SJSA1 (cell line): ENCODE measurements around the gene PLIN4. TPM values are rescaled to one million over a fixed set of nuclear protein-coding genes. Genes with fewer than 3 reads are reported as not detected.
A peak's percentile ranks its signal among the peaks of the same experiment; 100 is the strongest.

Experiments used
- DNase-seq, 2 experiments: peaks; one replicate each; pipeline ENCODE4 v3.0.0-alpha.2; 2015 to 2020; ENCODE audit warnings: low spot score in 2 of 2, low read depth in 1 of 2
- H3K27ac ChIP-seq: fragments of 250-450 bp; sonication (Bioruptor Pico); 2 replicates; pipeline ENCODE4 v1.5.1; 2020; ENCODE audit warnings: mild to moderate bottlenecking, moderate library complexity
- H3K27me3 ChIP-seq: fragments of 250-450 bp; sonication (Bioruptor Pico); replicated peaks from 2 replicates; pipeline ENCODE4 v1.5.1; 2020; ENCODE audit warnings: mild to moderate bottlenecking, moderate library complexity
- H3K36me3 ChIP-seq: fragments of 250-450 bp; sonication (Bioruptor Pico); 2 replicates; pipeline ENCODE4 v1.5.1; 2020; ENCODE audit warnings: mild to moderate bottlenecking
- H3K4me1 ChIP-seq: fragments of 250-450 bp; sonication (Bioruptor Pico); replicated peaks from 2 replicates; pipeline ENCODE4 v1.6.1; 2021; ENCODE audit warnings: mild to moderate bottlenecking
- H3K4me3 ChIP-seq: fragments of 250-450 bp; sonication (Bioruptor Pico); 2 replicates; pipeline ENCODE4 v1.5.1; 2020; ENCODE audit warnings: mild to moderate bottlenecking
- H3K9me3 ChIP-seq: fragments of 250-450 bp; sonication (Bioruptor Pico); replicated peaks from 2 replicates; pipeline ENCODE4 v1.5.1; 2020; ENCODE audit warnings: mild to moderate bottlenecking
- total RNA-seq: library from RNA; depleted of rRNA; stranded (reverse); fragments of >200 nt; shearing (Covaris generic); gene quantifications from 2 replicates; pipeline ENCODE4 v1.2.3, GENCODE V29; 2014

The PLIN4 gene
- total RNA-seq, 1 experiment from 2014 or later = not detected

- DNase-seq = peak; percentile 99 to 100
- H3K4me3 ChIP-seq = peak overlapping the region; percentile 67
- H3K27me3 ChIP-seq = no peaks in the 10 kb centered on the region
Measured at GRCh38 chr19:4471403-4472173, 46.7 kb downstream of the PLIN4 start.

GRCh38 chr19:4467835-4468234 lies 50.5 kb downstream of the PLIN4 start:
- Histone ChIP-seq H3K9me3 (no peaks in the 10 kb centered on the region), H3K36me3 (0 out of 2 replicates have a peak, but pooled peaks cover 3% of the 10 kb centered on the region), H3K27ac (no peak overlapping the region), H3K4me1 (no peaks in the 10 kb centered on the region), H3K4me3 (no peak overlapping the region), H3K27me3 (no peaks in the 10 kb centered on the region)
- no peak for DNase-seq

More at GRCh38 chr19:4471403-4472173, 46.7 kb downstream of the PLIN4 start:
- Histone ChIP-seq H3K4me1 (peaks cover 12% of the 10 kb centered on the region), H3K27ac (peak overlapping the region; percentile 29), H3K36me3 (peaks cover 11% of the 10 kb centered on the region; the same call in 1 of the 2 replicates), H3K9me3 (no peaks in the 10 kb centered on the region)

GRCh38 chr19:4464815-4465581 lies 53.3 kb downstream of the PLIN4 start:
- Histone ChIP-seq H3K4me3 (no peak overlapping the region), H3K4me1 (no peaks in the 10 kb centered on the region), H3K27ac (no peak overlapping the region), H3K9me3 (no peaks in the 10 kb centered on the region), H3K27me3 (no peaks in the 10 kb centered on the region), H3K36me3 (no peaks in the 10 kb centered on the region)
- DNase-seq = no peak

GRCh38 chr19:4457654-4458395 lies 60.5 kb downstream of the PLIN4 start, which contains the start of gene UBXN6:
UBXN6 (minus strand) TSS chr19:4457794; CDS start chr19:4457697, 97 bp downstream.
- Histone ChIP-seq H3K27ac (peak within 1 kb of the TSS; percentile 49), H3K27me3 (no peaks in the 10 kb centered on the region), H3K9me3 (no peaks in the 10 kb centered on the region), H3K36me3 (peaks cover 17% of the 10 kb centered on the region), H3K4me3 (peak within 1 kb of the TSS; percentile 49), H3K4me1 (peaks cover 23% of the 10 kb centered on the region)
- DNase-seq = peak; percentile 93 to 98

GRCh38 chr19:4456843-4457653 lies 61.2 kb downstream of the PLIN4 start:
- H3K9me3 ChIP-seq = no peaks in the 10 kb centered on the region
- H3K4me1 ChIP-seq = peaks cover 23% of the 10 kb centered on the region
- no peak for DNase-seq
- peak overlapping the region; percentile 49 for H3K4me3 ChIP-seq
- H3K36me3 ChIP-seq = peaks cover 25% of the 10 kb centered on the region
- H3K27me3 ChIP-seq = no peaks in the 10 kb centered on the region
- peak overlapping the region; percentile 49 for H3K27ac ChIP-seq

- H3K4me1 ChIP-seq = peaks cover 23% of the 10 kb centered on the region
- H3K27me3 ChIP-seq = no peaks in the 10 kb centered on the region
- peak overlapping the region; percentile 49 for H3K4me3 ChIP-seq
- peak; percentile 65 to 73 for DNase-seq
- peak overlapping the region; percentile 49; the same call in 1 of the 2 replicates for H3K27ac ChIP-seq
- H3K9me3 ChIP-seq = no peaks in the 10 kb centered on the region
- H3K36me3 ChIP-seq = peaks cover 31% of the 10 kb centered on the region
Measured at GRCh38 chr19:4456476-4456842, 61.8 kb downstream of the PLIN4 start.

GRCh38 chr19:4455719-4456475 lies 62.4 kb downstream of the PLIN4 start:
- H3K36me3 ChIP-seq = peaks cover 37% of the 10 kb centered on the region
- peak in 1 of 2 experiments; percentile 55 for DNase-seq
- no peaks in the 10 kb centered on the region for H3K27me3 ChIP-seq
- H3K4me3 ChIP-seq = peak overlapping the region; percentile 49
- no peaks in the 10 kb centered on the region for H3K9me3 ChIP-seq
- H3K4me1 ChIP-seq = peaks cover 23% of the 10 kb centered on the region
- H3K27ac ChIP-seq = 0 out of 2 replicates have a peak overlapping the region, but pooled peaks have one; percentile 28

GRCh38 chr19:4454747-4455718 lies 63.3 kb downstream of the PLIN4 start:
- DNase-seq = no peak
- Histone ChIP-seq H3K36me3 (peaks cover 38% of the 10 kb centered on the region), H3K4me1 (peaks cover 23% of the 10 kb centered on the region), H3K4me3 (no peak overlapping the region), H3K27me3 (no peaks in the 10 kb centered on the region), H3K9me3 (no peaks in the 10 kb centered on the region), H3K27ac (no peak overlapping the region)

- Histone ChIP-seq H3K9me3 (no peaks in the 10 kb centered on the region), H3K4me1 (peaks cover 23% of the 10 kb centered on the region), H3K27ac (no peak overlapping the region), H3K27me3 (no peaks in the 10 kb centered on the region), H3K4me3 (no peak overlapping the region), H3K36me3 (peaks cover 52% of the 10 kb centered on the region)
- no peak for DNase-seq
Measured at GRCh38 chr19:4453232-4454179, 64.8 kb downstream of the PLIN4 start.

GRCh38 chr19:4452230-4452990 lies 65.9 kb downstream of the PLIN4 start:
- DNase-seq = no peak
- Histone ChIP-seq H3K36me3 (peaks cover 63% of the 10 kb centered on the region), H3K27me3 (no peaks in the 10 kb centered on the region), H3K9me3 (no peaks in the 10 kb centered on the region), H3K27ac (no peak overlapping the region), H3K4me3 (no peak overlapping the region), H3K4me1 (peaks cover 20% of the 10 kb centered on the region)
